Activated T-cell treated with anti-CD3 and anti-CD28 coated beads, Interleukin-2, amount 50 U/mL, for 48 hours (primary cell): ENCODE measurements around the gene MFSD11.
A peak's percentile ranks its signal among the peaks of the same experiment; 100 is the strongest.
"Not testable (repeated sequence)": the region's sequence is repeated elsewhere in the genome, so short reads cannot be mapped to it uniquely, and the experiment has no call there.

ENCODE experiments used
- DNase-seq, 2 experiments: peaks; one replicate each; pipeline ENCODE4 v3.0.0-alpha.2; 2020

The MFSD11 gene

GRCh38 chr17:76752006-76752405 lies 14.1 kb downstream of the MFSD11 start:
- DNase-seq, result no peak

- DNase-seq, result peak in 1 of 2 experiments; percentile 37
These were observed 15.4 kb downstream of the MFSD11 start for GRCh38 chr17:76753061-76753961.

- no peak for DNase-seq
These were observed 17.4 kb downstream of the MFSD11 start for GRCh38 chr17:76755285-76755684.

DNA sequence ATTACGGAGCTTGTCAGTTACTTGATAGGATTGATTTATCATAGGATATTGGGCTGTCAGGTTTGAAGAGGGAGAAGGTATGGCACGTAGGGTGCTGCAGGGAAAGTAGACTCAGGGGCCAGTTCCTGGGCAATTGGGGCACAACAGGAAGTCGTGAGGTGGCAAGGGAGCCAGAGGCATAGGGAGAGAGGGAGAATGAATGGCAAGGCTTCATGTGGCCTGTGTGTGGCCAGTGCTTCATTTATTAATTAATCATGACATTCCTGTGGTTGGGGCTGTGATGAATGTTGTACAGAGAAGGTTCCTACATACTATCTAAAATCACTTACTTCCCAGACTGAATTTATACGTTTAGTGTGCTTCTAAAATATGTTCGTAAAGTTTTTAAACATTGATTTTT lies 19.3 kb downstream of the MFSD11 start:
- no peak for DNase-seq

- DNase-seq, result no peak
These were observed 20.7 kb downstream of the MFSD11 start for GRCh38 chr17:76758570-76758969.

GRCh38 chr17:76772842-76773525 lies 35.1 kb downstream of the MFSD11 start:
- DNase-seq, result peak; percentile 36 to 43

DNA sequence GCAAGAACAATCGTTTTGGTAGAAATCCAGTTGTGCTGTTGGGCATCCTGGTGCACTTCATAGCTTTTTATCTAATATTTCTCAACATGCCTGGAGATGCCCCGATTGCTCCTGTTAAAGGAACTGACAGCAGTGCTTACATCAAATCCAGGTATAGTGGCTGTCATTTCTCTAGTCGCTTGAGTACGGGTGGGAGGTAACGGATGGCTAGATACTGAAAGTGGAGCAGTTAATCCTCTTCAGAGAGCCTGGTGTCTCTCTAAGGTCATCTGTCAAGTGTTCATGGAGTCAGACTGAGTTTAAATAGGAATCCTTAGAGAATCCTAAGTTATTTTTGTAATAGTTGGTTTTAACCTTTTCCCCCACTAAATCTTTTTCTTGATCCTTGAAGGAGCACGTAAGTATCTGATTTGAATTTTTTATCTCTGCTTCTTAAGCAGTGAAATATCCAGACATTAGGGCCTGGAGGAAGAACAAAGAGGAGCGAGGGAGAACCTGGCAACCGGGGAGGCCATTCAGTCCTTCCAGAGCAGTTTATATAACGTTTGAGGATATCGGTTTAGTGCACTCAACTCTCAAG lies 37.2 kb downstream of the MFSD11 start:
- no peak for DNase-seq

DNA sequence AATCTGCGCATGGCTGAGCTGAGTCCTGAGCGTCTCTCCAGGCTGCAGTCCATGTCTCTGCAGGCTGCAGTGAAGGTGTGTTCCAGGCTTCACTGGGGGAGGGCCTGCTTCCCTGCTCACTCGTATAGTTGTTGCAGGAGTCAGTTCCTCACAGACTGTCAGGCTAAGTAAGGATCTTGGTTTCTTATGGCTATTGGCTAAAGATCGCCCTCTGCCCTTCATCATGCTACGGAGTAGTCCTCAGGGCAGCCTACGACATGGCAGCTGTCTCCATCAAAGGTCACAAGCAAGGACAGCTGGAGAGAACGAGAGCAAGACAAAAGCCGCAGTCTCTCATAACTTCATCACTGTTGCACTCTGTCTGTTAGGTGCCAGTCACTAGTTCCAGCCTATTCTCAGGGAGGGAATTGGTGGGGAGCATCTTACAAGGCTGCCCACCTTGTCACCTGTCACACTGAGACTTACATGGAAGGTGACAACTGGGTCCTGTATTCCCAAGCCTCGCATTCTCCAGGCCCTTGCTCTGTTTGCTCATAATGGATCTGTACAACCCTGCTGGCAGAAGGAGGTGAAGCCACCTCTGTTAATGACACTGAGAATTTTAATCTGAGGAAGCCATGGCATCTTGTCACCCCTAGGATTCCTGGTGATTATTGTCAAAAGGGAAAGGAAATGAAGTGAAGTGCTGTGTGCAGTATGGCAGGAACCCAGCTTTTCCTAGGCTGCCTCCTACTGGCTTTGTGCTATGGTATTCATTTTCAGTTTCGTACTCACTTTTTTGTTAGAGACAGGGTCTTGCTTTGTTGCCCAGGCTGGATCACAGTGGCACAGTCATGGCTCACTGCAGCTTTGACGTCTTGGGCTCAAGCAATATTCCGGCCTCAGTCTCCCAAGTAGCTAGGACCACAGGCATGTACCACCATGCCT lies 43.4 kb downstream of the MFSD11 start:
- DNase-seq, result no peak

DNA sequence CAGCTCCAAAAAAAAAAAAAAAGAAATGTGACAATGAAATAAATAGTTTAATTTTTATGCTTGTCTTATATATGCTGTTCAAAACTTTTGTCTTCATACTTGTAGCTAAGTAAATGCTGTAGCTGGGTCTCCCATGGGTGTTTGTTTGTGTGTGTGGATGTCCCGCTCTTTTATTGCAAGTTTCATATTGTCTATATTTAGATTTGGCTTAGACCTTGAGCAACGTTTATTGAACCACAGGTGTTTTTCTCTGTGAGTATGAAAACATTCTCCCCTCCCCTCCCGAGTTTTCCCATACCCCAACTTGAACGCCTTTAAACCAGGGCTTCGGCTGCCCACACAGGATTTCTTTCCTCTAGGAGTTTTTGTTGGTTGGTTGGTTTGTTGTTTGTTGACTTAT lies 45.2 kb downstream of the MFSD11 start:
- DNase-seq, result no peak

DNA sequence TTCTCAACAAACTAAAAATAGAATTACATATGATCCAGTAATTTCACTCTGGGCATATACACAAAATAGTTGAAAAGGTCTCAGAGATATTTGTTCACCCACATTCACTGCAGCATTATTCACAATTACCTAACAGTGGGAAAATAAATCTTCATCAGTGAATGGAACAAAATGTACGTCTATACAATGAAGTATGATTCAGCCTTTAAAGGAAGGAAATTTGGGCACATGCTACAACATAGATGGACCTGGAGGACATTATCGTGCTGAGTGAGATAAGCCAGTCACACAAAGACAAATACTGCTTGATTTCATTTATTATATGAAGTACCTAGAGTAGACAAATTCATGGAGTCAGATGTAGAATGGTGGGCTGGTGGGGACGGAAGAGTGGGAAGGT lies 47.0 kb downstream of the MFSD11 start:
- no peak for DNase-seq

- DNase-seq, result not testable (repeated sequence)
These were observed 49.9 kb downstream of the MFSD11 start for GRCh38 chr17:76787866-76788265.

DNA sequence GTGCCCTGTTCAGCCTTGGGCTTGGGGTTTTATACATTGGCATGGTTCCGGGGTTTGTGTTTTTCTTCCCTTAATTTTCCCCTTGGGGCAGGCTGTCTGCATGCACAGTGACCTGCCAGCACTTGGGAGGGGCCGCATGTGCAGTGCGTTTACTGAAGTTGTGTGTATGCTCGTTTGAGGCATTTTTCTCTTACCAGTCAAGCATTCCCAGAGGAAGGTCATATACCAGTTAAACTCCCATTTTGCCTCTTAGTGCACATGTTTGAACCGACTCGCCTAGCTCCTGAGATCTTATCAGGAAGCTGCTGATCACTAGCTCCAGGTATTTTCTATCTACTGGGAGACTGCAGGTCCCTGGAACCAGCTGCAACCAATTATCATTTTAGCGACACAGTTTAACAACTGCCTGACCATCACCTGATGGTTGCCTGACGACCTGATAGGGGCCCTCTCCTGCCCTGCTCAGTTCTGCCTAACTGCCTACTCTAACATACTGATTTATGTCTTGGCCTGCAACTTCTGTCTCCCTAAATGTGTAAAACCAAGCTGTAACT lies 51.4 kb downstream of the MFSD11 start:
- DNase-seq, result no peak

DNA sequence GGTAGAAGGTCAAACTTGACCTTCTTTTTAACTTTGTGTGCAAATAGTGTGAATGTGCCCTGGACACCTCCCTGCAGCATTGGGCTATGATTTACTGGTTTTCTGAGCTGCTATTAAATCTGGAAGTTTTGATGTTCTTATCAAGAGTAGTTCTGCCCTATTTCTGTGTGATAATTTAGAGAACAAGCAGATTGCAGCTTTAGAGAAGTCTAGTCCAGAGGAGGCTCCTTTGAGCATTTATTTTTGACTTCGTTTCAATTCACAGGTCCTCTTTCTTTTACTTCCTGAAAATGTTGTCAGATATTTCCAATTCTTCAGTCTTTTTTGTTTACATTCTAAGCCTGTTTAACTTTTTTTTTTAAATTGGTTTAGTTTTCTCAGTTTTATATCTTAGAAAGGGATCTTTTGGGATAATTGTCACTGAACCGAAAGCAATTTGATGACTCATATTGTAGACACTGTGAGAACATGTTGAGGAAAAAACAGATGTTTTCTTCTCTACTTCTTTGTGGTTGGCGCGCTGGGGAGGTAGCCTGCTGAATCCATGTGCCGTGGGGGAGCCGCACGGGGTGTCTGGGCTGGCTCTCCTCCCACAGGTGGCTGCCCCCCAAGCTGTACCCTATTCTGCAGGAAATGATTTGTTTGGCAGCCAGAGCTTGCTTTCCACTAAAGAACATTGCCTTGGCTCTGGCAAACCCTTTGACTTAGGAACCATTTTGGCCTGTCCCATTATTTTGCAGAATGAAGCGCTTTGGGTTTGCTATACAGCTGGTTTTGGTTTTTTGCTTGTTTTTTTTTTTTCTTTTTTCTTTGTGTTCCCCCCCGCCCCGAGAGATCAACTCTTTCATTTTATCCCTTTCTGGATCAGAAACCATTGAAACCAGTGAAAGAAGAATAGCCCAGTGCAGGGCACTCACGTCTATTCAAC lies 53.4 kb downstream of the MFSD11 start:
- DNase-seq, result peak; percentile 33 to 36

GRCh38 chr17:76792348-76792747 lies 54.4 kb downstream of the MFSD11 start:
- DNase-seq, result no peak

DNA sequence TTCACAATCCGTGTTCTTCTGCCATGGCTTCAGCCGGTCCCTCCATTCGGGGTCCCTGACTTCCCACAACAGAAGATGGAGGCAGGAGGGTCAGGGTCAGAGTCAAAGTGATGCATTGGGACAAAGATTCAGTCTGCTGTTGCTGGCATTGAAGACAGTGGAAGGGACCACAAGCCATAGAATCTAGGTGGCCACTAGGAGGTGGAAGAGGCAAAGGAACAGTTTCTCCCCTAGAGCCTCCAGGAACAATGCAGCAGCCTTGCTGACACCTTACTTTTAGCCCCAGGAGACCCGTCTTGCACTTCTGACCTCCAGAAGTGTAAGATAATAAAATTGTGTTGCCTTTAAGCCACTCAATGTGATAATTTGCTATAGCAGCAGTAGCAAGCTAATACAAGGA lies 55.9 kb downstream of the MFSD11 start:
- peak in 1 of 2 experiments; percentile 19 for DNase-seq

GRCh38 chr17:76796081-76796480 lies 58.2 kb downstream of the MFSD11 start:
- DNase-seq, result no peak

DNA sequence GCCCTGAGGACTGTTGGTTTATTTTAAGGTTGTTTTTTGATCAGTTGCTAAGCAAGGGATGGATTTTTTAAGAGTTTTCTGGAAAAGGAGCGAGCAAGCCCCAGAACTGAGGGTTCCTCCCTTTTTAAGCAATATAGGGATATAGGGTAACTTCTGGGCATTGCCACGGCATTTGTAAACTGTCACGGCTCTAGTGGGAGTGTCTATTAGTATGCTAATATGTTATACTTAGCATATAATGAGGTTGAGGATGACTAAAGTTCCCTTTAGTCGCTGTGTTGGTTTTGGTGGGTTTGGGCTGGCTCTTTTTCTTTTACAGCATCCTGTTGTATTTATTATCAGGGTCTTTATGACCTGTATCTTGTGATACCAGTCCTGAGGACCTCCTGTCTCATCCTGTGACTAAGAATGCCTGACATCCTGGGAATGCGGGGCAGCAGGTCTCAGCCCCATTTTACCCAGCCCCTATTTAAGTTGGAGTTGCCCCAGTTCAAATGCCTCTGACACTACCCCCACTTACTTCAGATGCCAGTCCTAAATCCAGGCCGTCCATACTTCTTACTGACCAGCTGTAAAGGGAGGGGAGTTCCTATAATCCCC lies 59.4 kb downstream of the MFSD11 start:
- DNase-seq, result no peak

DNA sequence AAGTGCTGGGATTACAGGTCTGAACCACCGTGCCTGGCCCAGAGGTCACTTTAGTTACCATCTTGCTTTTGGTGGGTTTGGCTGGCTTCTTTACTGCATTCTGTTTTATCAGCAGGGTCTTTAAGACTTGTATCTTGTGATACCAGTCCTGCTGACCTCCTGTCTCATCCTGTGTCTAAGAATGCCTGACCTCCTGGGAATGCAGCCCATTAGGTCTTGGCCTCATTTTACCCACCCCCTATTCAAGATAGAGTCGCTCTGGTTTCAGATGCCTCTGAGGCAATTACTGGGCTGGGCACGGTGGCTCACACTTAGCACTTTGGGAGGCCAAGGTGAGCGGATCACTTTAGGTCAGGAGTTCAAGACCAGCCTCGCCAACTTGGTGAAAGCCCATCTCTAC lies 63.8 kb downstream of the MFSD11 start:
- no peak for DNase-seq

GRCh38 chr17:76805319-76805718 lies 67.4 kb downstream of the MFSD11 start:
- DNase-seq, result no peak

GRCh38 chr17:76806151-76806550 lies 68.2 kb downstream of the MFSD11 start:
- DNase-seq, result not testable (repeated sequence)

DNA sequence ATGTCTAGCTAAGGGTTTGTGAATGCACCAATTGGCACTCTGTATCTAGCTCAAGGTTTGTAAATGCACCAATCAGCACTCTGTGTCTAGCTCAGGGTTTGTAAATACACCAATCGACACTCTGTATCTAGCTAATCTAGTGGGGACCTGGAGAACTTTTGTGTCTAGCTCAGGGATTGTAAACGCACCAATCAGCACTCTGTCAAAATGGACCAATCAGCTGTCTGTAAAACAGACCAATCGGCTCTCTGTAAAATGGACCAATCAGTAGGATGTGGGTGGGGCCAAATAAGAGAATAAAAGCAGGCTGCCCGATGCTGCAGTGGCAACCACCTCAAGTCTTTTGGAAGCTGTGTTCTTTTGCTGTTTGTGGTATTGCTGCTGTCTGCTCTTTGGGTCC lies 68.8 kb downstream of the MFSD11 start:
- not testable (repeated sequence) for DNase-seq
